22Rv1 (cell line): ENCODE data around the gene RPP14.
"Not testable (repeated sequence)": the region's sequence is repeated elsewhere in the genome, so short reads cannot be mapped to it uniquely, and the experiment has no call there.

Experiments
- H3K27ac ChIP-seq: fragments of 450-650 bp; 2 replicates; pipeline ENCODE4 v1.5.1; 2017
- CTCF ChIP-seq: fragments of 450-650 bp; IDR thresholded peaks from 2 replicates; pipeline ENCODE4 v1.5.1; 2017; ENCODE audit warnings: mild to moderate bottlenecking
- ZFX ChIP-seq: fragments of 450-650 bp; IDR thresholded peaks from 2 replicates; pipeline ENCODE4 v1.6.1; 2017; ENCODE audit warnings: antibody characterized with exemption, borderline replicate concordance

RPP14 gene

GRCh38 chr3:58336135-58336882 is 30.3 kb downstream of the RPP14 start:
- no peak overlapping the region for H3K27ac ChIP-seq
- TF ChIP-seq CTCF (no peak), ZFX (no peak)

- no peak overlapping the region for H3K27ac ChIP-seq
- TF ChIP-seq CTCF (no peak), ZFX (no peak)
These were observed 31.1 kb downstream of the RPP14 start for GRCh38 chr3:58337190-58337589.

- not testable (repeated sequence) for H3K27ac ChIP-seq
These were observed 33.1 kb downstream of the RPP14 start for GRCh38 chr3:58339146-58339545.

GRCh38 chr3:58340594-58341244 is 34.7 kb downstream of the RPP14 start:
- no peak for TF ChIP-seq CTCF
- TF ChIP-seq ZFX = no peak
- H3K27ac ChIP-seq = no peak overlapping the region

GRCh38 chr3:58341376-58341775 is 35.3 kb downstream of the RPP14 start:
- H3K27ac ChIP-seq = no peak overlapping the region
- no peak for TF ChIP-seq CTCF
- no peak for TF ChIP-seq ZFX

- TF ChIP-seq ZFX (no peak), CTCF (no peak)
- H3K27ac ChIP-seq = no peak overlapping the region
These were observed 36.6 kb downstream of the RPP14 start for GRCh38 chr3:58342676-58343075.

- no peak for TF ChIP-seq ZFX
- TF ChIP-seq CTCF = no peak
- no peak overlapping the region for H3K27ac ChIP-seq
These were observed 39.4 kb downstream of the RPP14 start for GRCh38 chr3:58345457-58345856.

GRCh38 chr3:58346368-58346767 is 40.3 kb downstream of the RPP14 start:
- H3K27ac ChIP-seq = no peak overlapping the region

More at GRCh38 chr3:58346368-58346767, 40.3 kb downstream of the RPP14 start:
- TF ChIP-seq CTCF = no peak
- TF ChIP-seq ZFX = no peak
